ENCODE data around the gene ALG14.
"Not testable (repeated sequence)": the region's sequence is repeated elsewhere in the genome, so short reads cannot be mapped to it uniquely, and the experiment has no call there.

The ALG14 gene

GRCh38 chr1:95041491-95042165 is 31.1 kb downstream of the ALG14 start:
- H3K4me3 ChIP-seq (ENCODE audit: low read length): no peak overlapping the region
- TF ChIP-seq ZNF274 (IDR thresholded peaks at IDR 0.05; ENCODE audit: low read depth, low read length): no peak

- no peak for TF ChIP-seq ZNF274 (IDR thresholded peaks at IDR 0.05; ENCODE audit: low read depth, low read length)
- H3K4me3 ChIP-seq (ENCODE audit: low read length): no peak overlapping the region
Observed at GRCh38 chr1:95040032-95040525, 32.7 kb downstream of the ALG14 start.

- H3K4me3 ChIP-seq (ENCODE audit: low read length): no peak overlapping the region
- TF ChIP-seq ZNF274 (IDR thresholded peaks at IDR 0.05; ENCODE audit: low read depth, low read length): no peak
Observed at GRCh38 chr1:95039360-95040031, 33.3 kb downstream of the ALG14 start.

- TF ChIP-seq ZNF274 (IDR thresholded peaks at IDR 0.05; ENCODE audit: low read depth, low read length): no peak
- no peak overlapping the region for H3K4me3 ChIP-seq (ENCODE audit: low read length)
Observed at GRCh38 chr1:95035536-95035935, 37.2 kb downstream of the ALG14 start.

- no peak for TF ChIP-seq ZNF274 (IDR thresholded peaks at IDR 0.05; ENCODE audit: low read depth, low read length)
Observed at GRCh38 chr1:95034506-95034905, 38.2 kb downstream of the ALG14 start.

GRCh38 chr1:95033843-95034242 is 38.9 kb downstream of the ALG14 start:
- TF ChIP-seq ZNF274 (IDR thresholded peaks at IDR 0.05; ENCODE audit: low read depth, low read length): no peak
- no peak overlapping the region for H3K4me3 ChIP-seq (ENCODE audit: low read length)

More at GRCh38 chr1:95034506-95034905, 38.2 kb downstream of the ALG14 start:
- H3K4me3 ChIP-seq (ENCODE audit: low read length): no peak overlapping the region

GRCh38 chr1:95029532-95029931 is 43.2 kb downstream of the ALG14 start:
- no peak for TF ChIP-seq ZNF274 (IDR thresholded peaks at IDR 0.05; ENCODE audit: low read depth, low read length)
- H3K4me3 ChIP-seq (ENCODE audit: low read length): no peak overlapping the region

GRCh38 chr1:95028954-95029353 is 43.8 kb downstream of the ALG14 start:
- no peak for TF ChIP-seq ZNF274 (IDR thresholded peaks at IDR 0.05; ENCODE audit: low read depth, low read length)
- H3K4me3 ChIP-seq (ENCODE audit: low read length): no peak overlapping the region

- no peak for TF ChIP-seq ZNF274 (IDR thresholded peaks at IDR 0.05; ENCODE audit: low read depth, low read length)
Observed at GRCh38 chr1:95027046-95027445, 45.7 kb downstream of the ALG14 start.

GRCh38 chr1:95023399-95024043 is 49.2 kb downstream of the ALG14 start:
- no peak overlapping the region for H3K4me3 ChIP-seq (ENCODE audit: low read length)

More at GRCh38 chr1:95027046-95027445, 45.7 kb downstream of the ALG14 start:
- no peak overlapping the region for H3K4me3 ChIP-seq (ENCODE audit: low read length)

GRCh38 chr1:95022644-95022926 is 50.2 kb downstream of the ALG14 start:
- no peak overlapping the region for H3K4me3 ChIP-seq (ENCODE audit: low read length)
- TF ChIP-seq ZNF274 (IDR thresholded peaks at IDR 0.05; ENCODE audit: low read depth, low read length): no peak

More at GRCh38 chr1:95023399-95024043, 49.2 kb downstream of the ALG14 start:
- TF ChIP-seq ZNF274 (IDR thresholded peaks at IDR 0.05; ENCODE audit: low read depth, low read length): no peak

- no peak for TF ChIP-seq ZNF274 (IDR thresholded peaks at IDR 0.05; ENCODE audit: low read depth, low read length)
- H3K4me3 ChIP-seq (ENCODE audit: low read length): no peak overlapping the region
Observed at GRCh38 chr1:95021805-95022643, 50.7 kb downstream of the ALG14 start.

- H3K4me3 ChIP-seq (ENCODE audit: low read length): no peak overlapping the region
- no peak for TF ChIP-seq ZNF274 (IDR thresholded peaks at IDR 0.05; ENCODE audit: low read depth, low read length)
Observed at GRCh38 chr1:95021119-95021518, 51.6 kb downstream of the ALG14 start.

GRCh38 chr1:95019466-95019865 is 53.3 kb downstream of the ALG14 start:
- not testable (repeated sequence) for H3K4me3 ChIP-seq (ENCODE audit: low read length)
